ENCODE data around the gene IL11RA. TPM values are rescaled to one million over a fixed set of nuclear protein-coding genes. Genes with fewer than 3 reads are reported as not detected.

IL11RA gene
- total and polyA plus RNA-seq, 10 of the 15 experiments (the other 5 are each of a cell fraction or from before 2014, with no cell fraction given), result 0.32 to 5.8 (median 2.2) TPM

DNA sequence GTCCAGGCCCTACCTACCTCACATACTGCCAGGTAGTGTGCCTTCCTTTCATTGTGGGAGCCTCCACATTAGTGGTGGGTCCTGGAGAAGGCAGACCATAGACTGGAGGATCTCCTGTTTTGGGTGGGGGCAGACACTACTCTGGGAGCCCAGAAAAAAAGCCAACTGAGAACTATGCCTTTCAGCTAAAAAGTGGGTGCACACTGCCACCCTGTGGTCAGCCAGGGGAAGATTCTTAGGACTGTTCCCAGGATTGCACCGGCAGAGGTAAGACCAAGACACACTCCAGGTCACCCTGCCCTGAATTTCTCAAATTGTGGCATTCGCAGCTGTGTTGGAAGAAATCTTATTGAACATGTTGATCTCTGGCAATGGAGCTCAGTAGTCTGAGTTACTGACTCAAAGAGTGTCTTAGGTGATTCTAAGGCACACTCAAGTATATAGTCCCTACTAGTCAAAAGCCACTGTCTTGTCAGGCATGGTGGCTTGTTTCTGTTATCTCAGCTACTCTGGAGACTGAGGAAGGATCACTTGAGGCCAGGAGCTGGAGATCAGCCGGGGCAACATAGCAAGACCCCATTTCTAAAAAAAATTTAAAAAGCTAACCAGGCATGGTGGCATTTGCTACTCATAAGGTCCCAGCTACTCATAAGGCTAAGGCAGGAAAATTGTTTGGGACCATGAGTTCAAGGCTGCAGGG lies 18.0 kb upstream of the IL11RA start (continued):
- TF ChIP-seq, protein P1, sequence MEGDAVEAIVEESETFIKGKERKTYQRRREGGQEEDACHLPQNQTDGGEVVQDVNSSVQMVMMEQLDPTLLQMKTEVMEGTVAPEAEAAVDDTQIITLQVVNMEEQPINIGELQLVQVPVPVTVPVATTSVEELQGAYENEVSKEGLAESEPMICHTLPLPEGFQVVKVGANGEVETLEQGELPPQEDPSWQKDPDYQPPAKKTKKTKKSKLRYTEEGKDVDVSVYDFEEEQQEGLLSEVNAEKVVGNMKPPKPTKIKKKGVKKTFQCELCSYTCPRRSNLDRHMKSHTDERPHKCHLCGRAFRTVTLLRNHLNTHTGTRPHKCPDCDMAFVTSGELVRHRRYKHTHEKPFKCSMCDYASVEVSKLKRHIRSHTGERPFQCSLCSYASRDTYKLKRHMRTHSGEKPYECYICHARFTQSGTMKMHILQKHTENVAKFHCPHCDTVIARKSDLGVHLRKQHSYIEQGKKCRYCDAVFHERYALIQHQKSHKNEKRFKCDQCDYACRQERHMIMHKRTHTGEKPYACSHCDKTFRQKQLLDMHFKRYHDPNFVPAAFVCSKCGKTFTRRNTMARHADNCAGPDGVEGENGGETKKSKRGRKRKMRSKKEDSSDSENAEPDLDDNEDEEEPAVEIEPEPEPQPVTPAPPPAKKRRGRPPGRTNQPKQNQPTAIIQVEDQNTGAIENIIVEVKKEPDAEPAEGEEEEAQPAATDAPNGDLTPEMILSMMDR (IDR thresholded peaks at IDR 0.05 in 2 of 3, conservative IDR thresholded peaks at IDR 0.05 in 1 of 3; ENCODE audit: control insufficient read depth in 2 of 3, extremely low read depth in 1 of 3, insufficient read depth in 1 of 3, low read depth in 3 of 3, low read length in 3 of 3), result peak; percentile 79 to 93 (median 86); a peak in 5 of 6 replicates
- TF ChIP-seq SUPT20H (IDR thresholded peaks at IDR 0.05; ENCODE audit: borderline replicate concordance, control insufficient read depth, low read depth, low read length) (no peak), SMAD1 (IDR thresholded peaks at IDR 0.05; ENCODE audit: low read depth, partially characterized antibody) (no peak), RAD21 (IDR thresholded peaks at IDR 0.05; ENCODE audit: insufficient read depth, low read depth, low read length) (peak; percentile 80)

DNA sequence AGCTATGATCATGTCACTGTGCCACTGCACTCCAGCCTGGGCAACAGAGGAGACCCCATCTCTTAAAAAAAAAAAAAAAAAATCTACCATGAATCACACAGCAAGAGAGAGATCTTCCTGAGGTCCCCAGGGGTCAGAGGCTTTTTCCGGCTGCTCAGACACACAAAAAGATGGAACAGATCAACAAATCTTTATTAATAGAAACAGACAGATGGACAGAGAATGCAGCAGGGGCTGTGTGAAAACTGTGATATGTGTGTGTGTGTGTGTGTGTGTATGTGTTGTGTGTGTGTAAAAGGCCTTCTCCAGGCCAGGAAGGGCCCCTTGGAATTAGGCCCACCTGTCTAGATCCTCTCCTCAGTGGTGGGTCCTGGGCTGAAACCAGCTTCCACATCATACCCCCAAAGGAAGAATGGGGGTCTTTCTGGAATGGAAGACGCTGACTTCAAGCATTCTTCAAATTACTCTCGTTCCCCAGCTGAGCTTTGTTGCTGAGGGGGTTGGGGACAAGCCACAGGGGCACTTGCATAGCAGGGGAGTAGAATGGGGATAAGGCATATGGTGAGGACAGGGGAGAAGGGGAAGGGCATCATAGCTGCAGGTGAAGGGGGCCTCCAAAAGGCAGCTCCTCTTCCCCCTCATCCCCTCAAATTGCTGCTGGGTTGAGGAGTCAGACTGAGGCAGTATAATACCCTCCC lies 17.3 kb upstream of the IL11RA start:
- Histone ChIP-seq H4K20me1 (ENCODE audit: control insufficient read depth, insufficient read depth) (no peaks in the 10 kb centered on the region; the same call in none of the 2 replicates), H3K27ac (ENCODE audit: control insufficient read depth, insufficient read depth) (no peak overlapping the region), H3K36me3 (ENCODE audit: control insufficient read depth in 2 of 2, insufficient read depth in 2 of 2, low read length in 1 of 2) (peaks cover 2 to 6% of the 10 kb centered on the region in 2 experiments; a peak in 3 of 4 replicates), H3K9ac (ENCODE audit: control insufficient read depth, insufficient read depth, low read length) (no peak overlapping the region), H3K4me3 (no peak overlapping the region), H3K27me3 (replicated peaks in 1 of 2; ENCODE audit: control insufficient read depth in 2 of 2, insufficient read depth in 2 of 2, low read length in 1 of 2) (peaks cover under 1 to 4% of the 10 kb centered on the region in 2 experiments; a peak in 3 of 4 replicates), H3K9me3 (replicated peaks; ENCODE audit: control insufficient read depth, insufficient read depth, low read length) (no peaks in the 10 kb centered on the region), H3K79me2 (ENCODE audit: control insufficient read depth, insufficient read depth, low read length) (peaks cover 15% of the 10 kb centered on the region), H2AFZ (ENCODE audit: control insufficient read depth, low read depth, low read length) (no peak overlapping the region), H3K4me1 (ENCODE audit: control insufficient read depth, insufficient read depth, low read length) (no peaks in the 10 kb centered on the region; the same call in none of the 2 replicates), H3K4me2 (ENCODE audit: control insufficient read depth, insufficient read depth) (no peak overlapping the region)
- SMC1A ChIA-PET (ENCODE audit: uncharacterized antibody, unreplicated experiment), result interaction anchor here (0.7 to 2.6 kb wide), 14 partner anchors 8 to 257 kb away, joined by 3 to 13 read pairs (median 4); partner anchors contain the start of genes DCTN3, GALT, MYORG and RPP25L
- ATAC-seq, result no peak
- CTCF ChIA-PET, result interaction anchor here (0.5 to 8.3 kb wide), 30 partner anchors 9 to 856 kb away, joined by 3 to 118 read pairs (median 4); partner anchors contain the start of genes DCTN3, GALT and RPP25L
- no TSS peak for BruUV-seq (replicated peaks)
- no peak for DNase-seq (ENCODE audit: low read depth, low spot score)
- WGBS (ENCODE audit: insufficient coverage, insufficient replicate concordance, low lambda C conversion rate, missing lambda C conversion rate), result 95% methylated on average over 3 of the region's 3 CpGs
- intact Hi-C loops (cut with micrococcal nuclease; ENCODE audit: unreplicated experiment) (loop anchor here (1.0 kb wide), 1 partner anchor 22 kb away; the partner anchor contains the start of gene RPP25L), in situ Hi-C loops (cut with MboI) (no loop called here)
- RAD21 ChIA-PET (ENCODE audit: unreplicated experiment), result interaction anchor here (1.0 to 1.6 kb wide), 11 partner anchors 8 to 231 kb away, joined by 3 to 8 read pairs (median 3); partner anchors contain the start of genes DCTN3 and GALT
- POLR2A ChIA-PET, result interaction anchor here (1.1 to 1.2 kb wide), 2 partner anchors 10 to 13 kb away, joined by 4 read pairs; no protein-coding TSS in a partner anchor
- FAIRE-seq, result no peak
- TF ChIP-seq, protein P2, sequence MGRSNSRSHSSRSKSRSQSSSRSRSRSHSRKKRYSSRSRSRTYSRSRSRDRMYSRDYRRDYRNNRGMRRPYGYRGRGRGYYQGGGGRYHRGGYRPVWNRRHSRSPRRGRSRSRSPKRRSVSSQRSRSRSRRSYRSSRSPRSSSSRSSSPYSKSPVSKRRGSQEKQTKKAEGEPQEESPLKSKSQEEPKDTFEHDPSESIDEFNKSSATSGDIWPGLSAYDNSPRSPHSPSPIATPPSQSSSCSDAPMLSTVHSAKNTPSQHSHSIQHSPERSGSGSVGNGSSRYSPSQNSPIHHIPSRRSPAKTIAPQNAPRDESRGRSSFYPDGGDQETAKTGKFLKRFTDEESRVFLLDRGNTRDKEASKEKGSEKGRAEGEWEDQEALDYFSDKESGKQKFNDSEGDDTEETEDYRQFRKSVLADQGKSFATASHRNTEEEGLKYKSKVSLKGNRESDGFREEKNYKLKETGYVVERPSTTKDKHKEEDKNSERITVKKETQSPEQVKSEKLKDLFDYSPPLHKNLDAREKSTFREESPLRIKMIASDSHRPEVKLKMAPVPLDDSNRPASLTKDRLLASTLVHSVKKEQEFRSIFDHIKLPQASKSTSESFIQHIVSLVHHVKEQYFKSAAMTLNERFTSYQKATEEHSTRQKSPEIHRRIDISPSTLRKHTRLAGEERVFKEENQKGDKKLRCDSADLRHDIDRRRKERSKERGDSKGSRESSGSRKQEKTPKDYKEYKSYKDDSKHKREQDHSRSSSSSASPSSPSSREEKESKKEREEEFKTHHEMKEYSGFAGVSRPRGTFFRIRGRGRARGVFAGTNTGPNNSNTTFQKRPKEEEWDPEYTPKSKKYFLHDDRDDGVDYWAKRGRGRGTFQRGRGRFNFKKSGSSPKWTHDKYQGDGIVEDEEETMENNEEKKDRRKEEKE (IDR thresholded peaks at IDR 0.05), result no peak
- TF ChIP-seq SIN3A (IDR thresholded peaks at IDR 0.05; ENCODE audit: low read depth, low read length) (no peak), ZNF24 (IDR thresholded peaks at IDR 0.05) (no peak), RFX5 (IDR thresholded peaks at IDR 0.05; ENCODE audit: low read depth, low read length) (no peak), BCL11A (IDR thresholded peaks at IDR 0.05; ENCODE audit: low read depth, low read length) (no peak), CHD2 (IDR thresholded peaks at IDR 0.05; ENCODE audit: borderline replicate concordance, low read depth, low read length) (no peak), CHD4 (IDR thresholded peaks at IDR 0.05) (no peak), DPF2 (IDR thresholded peaks at IDR 0.05) (no peak)
- TF ChIP-seq, protein P3, sequence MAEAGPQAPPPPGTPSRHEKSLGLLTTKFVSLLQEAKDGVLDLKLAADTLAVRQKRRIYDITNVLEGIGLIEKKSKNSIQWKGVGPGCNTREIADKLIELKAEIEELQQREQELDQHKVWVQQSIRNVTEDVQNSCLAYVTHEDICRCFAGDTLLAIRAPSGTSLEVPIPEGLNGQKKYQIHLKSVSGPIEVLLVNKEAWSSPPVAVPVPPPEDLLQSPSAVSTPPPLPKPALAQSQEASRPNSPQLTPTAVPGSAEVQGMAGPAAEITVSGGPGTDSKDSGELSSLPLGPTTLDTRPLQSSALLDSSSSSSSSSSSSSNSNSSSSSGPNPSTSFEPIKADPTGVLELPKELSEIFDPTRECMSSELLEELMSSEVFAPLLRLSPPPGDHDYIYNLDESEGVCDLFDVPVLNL (IDR thresholded peaks at IDR 0.05; ENCODE audit: low read depth, low read length), result no peak
